ENCODE measurements around the gene CHMP1A. TPM values are rescaled to one million over a fixed set of nuclear protein-coding genes. Genes with fewer than 3 reads are reported as not detected.

CHMP1A gene
- total RNA-seq, 1 experiment from 2014 or later, result 58.3 TPM

GRCh38 chr16:89601906-89602272 is 55.6 kb downstream of the CHMP1A start:
- in situ Hi-C loops (cut with HindIII; ENCODE audit: low pct_unique_long_range_greater_than_20kb, low sequenced_read_pairs), result no loop called here
- DNase-seq (ENCODE audit: low read depth, low spot score), result no peak

GRCh38 chr16:89600956-89601355 is 56.6 kb downstream of the CHMP1A start:
- in situ Hi-C loops (cut with HindIII; ENCODE audit: low pct_unique_long_range_greater_than_20kb, low sequenced_read_pairs), result no loop called here
- no peak for DNase-seq (ENCODE audit: low read depth, low spot score)

GRCh38 chr16:89600427-89600826 is 57.1 kb downstream of the CHMP1A start:
- in situ Hi-C loops (cut with HindIII; ENCODE audit: low pct_unique_long_range_greater_than_20kb, low sequenced_read_pairs), result no loop called here
- no peak for DNase-seq (ENCODE audit: low read depth, low spot score)

GRCh38 chr16:89599902-89600301 is 57.6 kb downstream of the CHMP1A start:
- DNase-seq (ENCODE audit: low read depth, low spot score), result no peak
- in situ Hi-C loops (cut with HindIII; ENCODE audit: low pct_unique_long_range_greater_than_20kb, low sequenced_read_pairs), result no loop called here

GRCh38 chr16:89599451-89599858 is 58.1 kb downstream of the CHMP1A start:
- peak; percentile 40 for DNase-seq (ENCODE audit: low read depth, low spot score)

GRCh38 chr16:89598199-89598598 is 59.3 kb downstream of the CHMP1A start:
- no peak for DNase-seq (ENCODE audit: low read depth, low spot score)
- in situ Hi-C loops (cut with HindIII; ENCODE audit: low pct_unique_long_range_greater_than_20kb, low sequenced_read_pairs), result no loop called here

More at GRCh38 chr16:89599451-89599858, 58.1 kb downstream of the CHMP1A start:
- in situ Hi-C loops (cut with HindIII; ENCODE audit: low pct_unique_long_range_greater_than_20kb, low sequenced_read_pairs), result no loop called here

- DNase-seq (ENCODE audit: low read depth, low spot score), result no peak
- in situ Hi-C loops (cut with HindIII; ENCODE audit: low pct_unique_long_range_greater_than_20kb, low sequenced_read_pairs), result no loop called here
Observed at GRCh38 chr16:89596957-89597649, 60.4 kb downstream of the CHMP1A start.

GRCh38 chr16:89596061-89596689 is 61.3 kb downstream of the CHMP1A start:
- no peak for DNase-seq (ENCODE audit: low read depth, low spot score)
- in situ Hi-C loops (cut with HindIII; ENCODE audit: low pct_unique_long_range_greater_than_20kb, low sequenced_read_pairs), result no loop called here

GRCh38 chr16:89595330-89596060 is 62.0 kb downstream of the CHMP1A start:
- DNase-seq (ENCODE audit: low read depth, low spot score), result no peak
- in situ Hi-C loops (cut with HindIII; ENCODE audit: low pct_unique_long_range_greater_than_20kb, low sequenced_read_pairs), result no loop called here

Other genes with a start within 250 kb of the CHMP1A start
- 47.0 and 54.2 TPM in 2 replicates for gene ANKRD11, start 167.1 kb downstream of the CHMP1A start, total RNA-seq (2014; rRNA removed; shearing (Covaris generic))
- gene SPG7, start 149.3 kb downstream of the CHMP1A start, total RNA-seq (2014; rRNA removed; shearing (Covaris generic)), result 52.6 and 53.9 TPM in 2 replicates
- gene RPL13, start 97.0 kb downstream of the CHMP1A start, total RNA-seq (2014; rRNA removed; shearing (Covaris generic)), result 2,970 and 3,073 TPM in 2 replicates
- 0.58 TPM in 1 of 2 replicates, not detected in the other for gene CPNE7, start 82.0 kb downstream of the CHMP1A start, total RNA-seq (2014; rRNA removed; shearing (Covaris generic))
- gene DPEP1, start 44.1 kb downstream of the CHMP1A start, total RNA-seq (2014; rRNA removed; shearing (Covaris generic)), result 0.53 and 0.88 TPM in 2 replicates
- 0.85 and 1.0 TPM in 2 replicates for gene SPATA33, start 128 bp upstream of the CHMP1A start, total RNA-seq (2014; rRNA removed; shearing (Covaris generic))
- 16.6 and 18.1 TPM in 2 replicates for gene CDK10, start 29.0 kb upstream of the CHMP1A start, total RNA-seq (2014; rRNA removed; shearing (Covaris generic))
- gene SPATA2L, start 44.0 kb upstream of the CHMP1A start, total RNA-seq (2014; rRNA removed; shearing (Covaris generic)), result 17.3 and 20.0 TPM in 2 replicates
- 4.2 and 6.3 TPM in 2 replicates for gene VPS9D1, start 63.2 kb upstream of the CHMP1A start, total RNA-seq (2014; rRNA removed; shearing (Covaris generic))
- gene ZNF276, start 63.8 kb upstream of the CHMP1A start, total RNA-seq (2014; rRNA removed; shearing (Covaris generic)), result 9.4 and 10.3 TPM in 2 replicates
- 12.0 and 14.5 TPM in 2 replicates for gene FANCA, start 158.9 kb upstream of the CHMP1A start, total RNA-seq (2014; rRNA removed; shearing (Covaris generic))
- 19.6 and 20.2 TPM in 2 replicates for gene SPIRE2, start 170.8 kb upstream of the CHMP1A start, total RNA-seq (2014; rRNA removed; shearing (Covaris generic))
- gene TCF25, start 215.9 kb upstream of the CHMP1A start, total RNA-seq (2014; rRNA removed; shearing (Covaris generic)), result 76.6 and 93.1 TPM in 2 replicates